Uterus (tissue), 4 donors: ENCODE measurements around the gene PPARA. TPM values are rescaled to one million over a fixed set of nuclear protein-coding genes. Genes with fewer than 3 reads are reported as not detected.

ENCODE experiments used
- DNase-seq, 2 donors: peaks; one replicate each; pipeline ENCODE4 v3.0.0-alpha.2; 2019 to 2020
- H3K27ac ChIP-seq, 2 donors: fragments of 200-600 bp; sonication (generic); 1 replicate in 1 of 2; 2 replicates in 1 of 2; pipeline ENCODE4 v1.5.1; 2016 to 2018
- H3K27me3 ChIP-seq, 2 donors: fragments of 200-600 bp; sonication (generic); one replicate each; pipeline ENCODE4 v1.5.1; 2018 to 2019; ENCODE audit warnings: control low read depth in 1 of 2
- H3K36me3 ChIP-seq, 2 donors: fragments of 200-600 bp; sonication (generic); one replicate each; pipeline ENCODE4 v1.5.1; 2019; ENCODE audit warnings: control low read depth in 1 of 2
- H3K4me1 ChIP-seq, 2 donors: fragments of 200-600 bp; sonication (generic); one replicate each; pipeline ENCODE4 v1.5.1; 2018 to 2019; ENCODE audit warnings: control low read depth in 1 of 2
- H3K4me3 ChIP-seq, 2 donors: fragments of 200-600 bp; sonication (generic); 1 replicate in 1 of 2; 2 replicates in 1 of 2; pipeline ENCODE4 v1.5.1; 2018 to 2019; ENCODE audit warnings: mild to moderate bottlenecking in 1 of 2
- H3K9me3 ChIP-seq, 2 donors: fragments of 200-600 bp; sonication (generic); one replicate each; pipeline ENCODE4 v1.5.1; 2019; ENCODE audit warnings: control low read depth in 1 of 2
- POLR2A ChIP-seq, 2 donors: fragments of 450-650 bp; IDR thresholded peaks; one replicate each; pipeline ENCODE4 v1.6.1; 2016; ENCODE audit warnings: antibody characterized with exemption in 2 of 2, mild to moderate bottlenecking in 1 of 2, moderate library complexity in 1 of 2
- intact Hi-C: fragments of 100-400 bp; cut with DNase I; formaldehyde crosslinking; loops from one replicate; pipeline ENCODE4 v1.15.1; 2023; ENCODE audit warnings: low total_unique reads
- total RNA-seq, 4 donors: library from RNA; depleted of rRNA in 3 of 4; stranded (reverse); fragments of >200 nt in 3 of 4; gene quantifications; one replicate each; pipeline versions ENCODE4 v1.1.0 to v1.2.4, GENCODE V29; 2014 to 2023
- TF ChIP-seq, protein P1 (sequence below), 4 experiments: fragments of 200-600 bp in 2 of 4; fragments of 450-650 bp in 2 of 4; sonication (generic) in 2 of 4; IDR thresholded peaks; one replicate each; pipeline ENCODE4 v1.5.1; 2016 to 2019; ENCODE audit warnings: antibody characterized with exemption in 4 of 4, mild to moderate bottlenecking in 2 of 4, moderate library complexity in 1 of 4
- donor health status: DM: yes; HTN: yes; CAD: no.

The PPARA gene
- total RNA-seq, 4 donors from 2014 or later, result 1.8 to 24.8 (median 14.0) TPM

DNA sequence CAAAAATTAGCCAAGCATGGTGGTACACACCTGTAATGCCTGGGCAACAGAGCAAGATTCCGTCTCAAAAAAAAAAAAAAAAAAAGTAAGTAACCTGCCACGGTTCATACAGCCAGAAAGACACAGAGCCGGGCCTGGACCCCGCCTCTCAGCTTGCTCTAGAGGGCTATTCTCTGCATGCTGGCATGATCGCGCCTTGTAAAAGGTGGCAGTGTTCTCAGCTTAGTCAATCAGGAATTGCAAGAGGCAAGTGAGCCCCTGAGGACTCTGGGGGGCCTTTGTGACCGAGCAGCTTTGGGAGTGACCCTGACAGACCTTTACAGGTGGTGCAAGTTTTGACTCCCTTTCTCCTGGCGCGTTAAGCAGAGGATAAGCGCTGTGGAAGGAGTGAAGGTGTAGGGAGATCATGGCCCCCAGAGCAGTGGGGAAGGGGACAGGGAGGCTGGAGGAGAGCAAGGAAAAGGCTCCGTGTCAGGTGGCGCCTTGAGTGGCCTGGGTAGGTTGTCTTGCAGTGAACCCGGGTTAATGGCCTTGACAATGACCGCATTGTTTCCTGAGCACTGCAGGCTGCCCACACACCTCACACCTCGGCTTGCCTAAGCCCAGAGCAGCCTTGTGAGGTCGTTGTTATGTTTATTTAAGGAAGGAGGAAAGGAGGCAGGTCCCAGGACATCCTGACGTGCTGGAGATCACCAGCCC is 50.9 kb downstream of the PPARA start:
- H3K9me3 ChIP-seq, result no peaks in the 10 kb centered on the region
- H3K36me3 ChIP-seq, result no peaks in the 10 kb centered on the region
- no peak overlapping the region for H3K4me3 ChIP-seq
- no peak overlapping the region for H3K27ac ChIP-seq
- H3K4me1 ChIP-seq, result no peaks in the 10 kb centered on the region
- no peak for DNase-seq
- TF ChIP-seq, protein P1, sequence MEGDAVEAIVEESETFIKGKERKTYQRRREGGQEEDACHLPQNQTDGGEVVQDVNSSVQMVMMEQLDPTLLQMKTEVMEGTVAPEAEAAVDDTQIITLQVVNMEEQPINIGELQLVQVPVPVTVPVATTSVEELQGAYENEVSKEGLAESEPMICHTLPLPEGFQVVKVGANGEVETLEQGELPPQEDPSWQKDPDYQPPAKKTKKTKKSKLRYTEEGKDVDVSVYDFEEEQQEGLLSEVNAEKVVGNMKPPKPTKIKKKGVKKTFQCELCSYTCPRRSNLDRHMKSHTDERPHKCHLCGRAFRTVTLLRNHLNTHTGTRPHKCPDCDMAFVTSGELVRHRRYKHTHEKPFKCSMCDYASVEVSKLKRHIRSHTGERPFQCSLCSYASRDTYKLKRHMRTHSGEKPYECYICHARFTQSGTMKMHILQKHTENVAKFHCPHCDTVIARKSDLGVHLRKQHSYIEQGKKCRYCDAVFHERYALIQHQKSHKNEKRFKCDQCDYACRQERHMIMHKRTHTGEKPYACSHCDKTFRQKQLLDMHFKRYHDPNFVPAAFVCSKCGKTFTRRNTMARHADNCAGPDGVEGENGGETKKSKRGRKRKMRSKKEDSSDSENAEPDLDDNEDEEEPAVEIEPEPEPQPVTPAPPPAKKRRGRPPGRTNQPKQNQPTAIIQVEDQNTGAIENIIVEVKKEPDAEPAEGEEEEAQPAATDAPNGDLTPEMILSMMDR (IDR thresholded peaks at IDR 0.05), result no peak
- TF ChIP-seq POLR2A (IDR thresholded peaks at IDR 0.05), result no peak
- no peaks in the 10 kb centered on the region for H3K27me3 ChIP-seq
- intact Hi-C loops, result no loop called here

DNA sequence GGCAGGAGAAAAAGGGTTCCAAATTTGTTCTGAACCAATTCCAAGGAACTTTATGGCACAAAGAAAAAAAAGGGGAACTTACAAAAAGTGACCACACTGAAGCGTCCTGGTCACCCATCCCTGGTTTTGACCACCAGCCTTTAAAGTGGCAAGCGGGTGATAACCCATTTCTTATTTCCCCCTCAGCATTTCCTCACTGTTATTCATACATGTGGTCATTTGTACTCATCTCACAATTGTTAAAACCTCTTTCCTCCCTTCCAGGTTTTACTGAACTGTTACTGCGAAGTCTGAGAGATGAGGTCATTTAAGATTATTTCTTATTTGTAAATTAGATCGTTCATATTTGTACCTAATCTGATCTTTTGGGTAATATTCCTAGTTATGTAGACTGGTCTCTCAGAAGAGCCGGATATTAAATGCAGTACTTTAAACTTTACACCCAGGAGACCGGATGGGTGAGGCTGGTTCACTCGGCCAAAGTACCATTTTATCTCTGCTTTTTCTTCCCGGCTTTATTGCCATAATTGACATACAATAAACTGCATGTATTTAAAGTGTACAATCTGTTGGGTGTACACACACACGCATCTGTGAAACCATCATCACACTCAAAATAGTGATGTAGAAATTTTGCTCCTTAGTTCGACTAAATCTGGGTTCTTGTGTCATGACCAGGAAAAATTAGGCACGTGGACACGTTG is 52.7 kb downstream of the PPARA start:
- H3K36me3 ChIP-seq, result no peaks in the 10 kb centered on the region
- no peak overlapping the region for H3K27ac ChIP-seq
- H3K4me3 ChIP-seq, result no peak overlapping the region
- intact Hi-C loops, result no loop called here
- H3K4me1 ChIP-seq, result no peaks in the 10 kb centered on the region
- no peaks in the 10 kb centered on the region for H3K9me3 ChIP-seq
- DNase-seq, result no peak
- H3K27me3 ChIP-seq, result no peaks in the 10 kb centered on the region
- no peak for TF ChIP-seq POLR2A (IDR thresholded peaks at IDR 0.05)
- TF ChIP-seq, protein P1 (IDR thresholded peaks at IDR 0.05), result no peak

DNA sequence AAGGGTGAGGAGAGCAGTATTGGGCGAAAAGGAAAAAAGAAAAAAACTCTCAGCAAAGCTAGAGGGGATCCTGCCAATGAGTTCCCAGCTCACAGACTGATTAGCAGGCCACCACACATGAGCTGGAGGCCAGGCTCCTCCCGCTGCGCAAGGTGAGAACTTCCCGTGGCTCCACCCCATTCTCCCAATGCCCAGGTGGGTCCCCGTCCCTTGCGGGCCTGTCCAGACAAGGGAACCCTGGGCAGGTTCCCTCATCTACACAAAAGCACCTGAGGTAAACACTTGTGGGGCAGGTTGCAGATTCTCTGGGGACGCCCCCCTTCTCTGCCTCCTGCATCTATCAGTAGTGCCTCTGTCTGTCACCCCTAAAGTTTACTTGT is 53.3 kb downstream of the PPARA start:
- Histone ChIP-seq H3K4me1 (no peaks in the 10 kb centered on the region), H3K9me3 (no peaks in the 10 kb centered on the region), H3K36me3 (no peaks in the 10 kb centered on the region), H3K4me3 (no peak overlapping the region), H3K27ac (no peak overlapping the region), H3K27me3 (no peaks in the 10 kb centered on the region)
- DNase-seq, result no peak
- TF ChIP-seq POLR2A (IDR thresholded peaks at IDR 0.05), result no peak
- TF ChIP-seq, protein P1 (IDR thresholded peaks at IDR 0.05), result no peak
- intact Hi-C loops, result no loop called here

DNA sequence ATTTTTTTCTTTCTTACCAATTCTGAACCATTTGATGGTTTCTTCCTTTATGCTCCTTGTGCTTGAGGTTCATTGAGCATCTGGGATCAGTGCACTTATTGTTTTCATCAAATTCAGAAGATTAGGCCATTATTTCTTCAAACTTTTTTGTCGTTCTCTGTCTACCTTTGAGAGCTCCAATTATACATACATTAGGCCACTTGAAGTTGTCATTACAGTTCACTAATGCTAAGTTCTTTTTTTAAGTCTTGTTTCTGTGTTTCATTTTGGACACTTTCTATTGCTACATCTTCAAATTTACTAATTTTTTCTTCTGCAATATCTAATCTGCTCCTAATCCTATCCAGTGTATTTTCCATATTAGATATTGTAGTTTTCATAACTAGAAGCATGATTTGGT is 58.9 kb downstream of the PPARA start:
- H3K27ac ChIP-seq, result no peak overlapping the region
- no peak for DNase-seq
- no peaks in the 10 kb centered on the region for H3K36me3 ChIP-seq
- no peaks in the 10 kb centered on the region for H3K27me3 ChIP-seq
- no peaks in the 10 kb centered on the region for H3K4me1 ChIP-seq
- H3K9me3 ChIP-seq, result no peaks in the 10 kb centered on the region
- TF ChIP-seq, protein P1 (IDR thresholded peaks at IDR 0.05), result no peak
- no peak for TF ChIP-seq POLR2A (IDR thresholded peaks at IDR 0.05)
- intact Hi-C loops, result no loop called here
- H3K4me3 ChIP-seq, result no peak overlapping the region

DNA sequence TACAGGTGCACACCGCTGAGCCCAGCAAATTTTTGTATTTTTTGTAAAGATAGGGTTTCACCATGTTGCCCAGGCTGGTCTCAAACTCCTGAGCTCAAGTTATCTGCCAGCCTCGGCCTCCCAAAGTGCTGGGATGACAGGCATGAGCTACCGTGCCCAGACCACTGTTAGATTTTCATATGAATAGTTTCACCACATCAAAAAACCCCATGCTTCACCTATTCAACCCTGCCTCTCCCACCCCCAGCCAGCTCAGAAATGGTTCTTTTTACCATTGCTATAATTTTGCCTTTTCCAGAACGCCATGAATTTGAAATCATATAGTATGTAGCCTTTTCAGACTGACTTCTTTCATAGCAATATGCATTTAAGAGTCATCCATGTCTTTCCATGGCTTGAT is 61.9 kb downstream of the PPARA start:
- TF ChIP-seq, protein P1 (IDR thresholded peaks at IDR 0.05), result no peak
- TF ChIP-seq POLR2A (IDR thresholded peaks at IDR 0.05), result no peak
- intact Hi-C loops, result no loop called here
- Histone ChIP-seq H3K4me1 (no peaks in the 10 kb centered on the region), H3K9me3 (no peaks in the 10 kb centered on the region), H3K27me3 (no peaks in the 10 kb centered on the region), H3K27ac (no peak overlapping the region), H3K4me3 (no peak overlapping the region), H3K36me3 (no peaks in the 10 kb centered on the region)
- no peak for DNase-seq
